MM.1S (cell line): Measurements from ENCODE around the gene MAS1L.

Experiments used
- DNase-seq: peaks from one replicate; pipeline ENCODE4 v3.0.0-alpha.2; 2015
- H2AFZ ChIP-seq: fragments of 300-600 bp; sonication (generic); 2 replicates; pipeline ENCODE4 v1.6.0; 2016; ENCODE audit warnings: antibody characterized with exemption, low read length
- H3F3A ChIP-seq: fragments of 300-600 bp; sonication (generic); 2 replicates; pipeline ENCODE4 v1.6.1; 2016; ENCODE audit warnings: mild to moderate bottlenecking, antibody characterized with exemption, low read length, moderate library complexity, mixed read lengths; ENCODE audit not compliant: insufficient read depth
- H3K27ac ChIP-seq: fragments of 300-600 bp; sonication (generic); 2 replicates; pipeline ENCODE4 v1.5.1; 2016; ENCODE audit warnings: mild to moderate bottlenecking, low read length
- H3K27me3 ChIP-seq: fragments of 300-600 bp; sonication (generic); replicated peaks from 2 replicates; pipeline ENCODE4 v1.6.0; 2016; ENCODE audit warnings: low read length; ENCODE audit not compliant: insufficient read depth
- H3K36me3 ChIP-seq: fragments of 300-600 bp; sonication (generic); replicated peaks from 2 replicates; pipeline ENCODE4 v1.6.1; 2016; ENCODE audit warnings: mild to moderate bottlenecking, low read length, mixed read lengths; ENCODE audit not compliant: insufficient read depth
- H3K4me1 ChIP-seq: fragments of 300-600 bp; sonication (generic); 2 replicates; pipeline ENCODE4 v1.6.1; 2016; ENCODE audit warnings: low read length, mixed read lengths
- H3K4me2 ChIP-seq: fragments of 300-600 bp; sonication (generic); 2 replicates; pipeline ENCODE4 v1.6.0; 2016; ENCODE audit warnings: low read depth, low read length
- H3K4me3 ChIP-seq: fragments of 300-600 bp; sonication (generic); 2 replicates; pipeline ENCODE4 v1.5.1; 2016; ENCODE audit warnings: low read length, mixed read lengths
- H3K79me2 ChIP-seq: fragments of 300-600 bp; sonication (generic); 2 replicates; pipeline ENCODE4 v1.6.1; 2016; ENCODE audit warnings: mixed run types, low read length, mixed read lengths
- H3K9ac ChIP-seq: fragments of 300-600 bp; sonication (generic); 2 replicates; pipeline ENCODE4 v1.6.1; 2016; ENCODE audit warnings: low read length, mixed read lengths
- H3K9me2 ChIP-seq: fragments of 300-600 bp; sonication (generic); replicated peaks from 2 replicates; pipeline ENCODE4 v1.6.1; 2016; ENCODE audit warnings: mild to moderate bottlenecking, low read length, mixed read lengths; ENCODE audit not compliant: insufficient read depth
- H3K9me3 ChIP-seq: fragments of 300-600 bp; sonication (generic); replicated peaks from 2 replicates; pipeline ENCODE4 v1.6.1; 2016; ENCODE audit warnings: mild to moderate bottlenecking, low read length, mixed read lengths; ENCODE audit not compliant: insufficient read depth
- H4K20me1 ChIP-seq: fragments of 300-600 bp; sonication (generic); 2 replicates; pipeline ENCODE4 v1.6.1; 2016; ENCODE audit warnings: mild to moderate bottlenecking, low read length, moderate library complexity, mixed read lengths; ENCODE audit not compliant: insufficient read depth
- CTCF ChIP-seq: fragments of 300-600 bp; sonication (generic); IDR thresholded peaks from 2 replicates; pipeline ENCODE4 v1.5.1; 2016; ENCODE audit warnings: antibody characterized with exemption, low read length, mixed read lengths
- EZH2 ChIP-seq: fragments of 300-600 bp; sonication (generic); optimal IDR thresholded peaks from 2 replicates; pipeline ENCODE3; 2017; ENCODE audit warnings: low read depth, mild to moderate bottlenecking, antibody characterized with exemption, low read length, mixed read lengths
- EZH2phosphoT487 ChIP-seq: fragments of 300-600 bp; sonication (generic); IDR thresholded peaks from 2 replicates; pipeline ENCODE4 v1.6.1; 2018; ENCODE audit warnings: antibody characterized with exemption, low read length

Gene MAS1L

GRCh38 chr6:29488874-29489273 is 1.1 kb upstream of the MAS1L start:
- Histone ChIP-seq H3K27ac (no peak overlapping the region), H3F3A (no peaks in the 10 kb centered on the region), H3K9me3 (no peaks in the 10 kb centered on the region), H3K4me3 (no peak overlapping the region), H3K4me1 (no peaks in the 10 kb centered on the region), H3K9me2 (no peaks in the 10 kb centered on the region), H3K9ac (no peak overlapping the region), H4K20me1 (no peaks in the 10 kb centered on the region), H3K36me3 (no peaks in the 10 kb centered on the region), H2AFZ (no peak overlapping the region), H3K79me2 (no peaks in the 10 kb centered on the region), H3K27me3 (no peaks in the 10 kb centered on the region), H3K4me2 (no peak overlapping the region)
- no peak for DNase-seq
- TF ChIP-seq CTCF (no peak), EZH2phosphoT487 (no peak), EZH2 (no peak)

GRCh38 chr6:29487131-29487530 is 625 bp downstream of the MAS1L start:
- Histone ChIP-seq H3F3A (no peaks in the 10 kb centered on the region), H3K79me2 (no peaks in the 10 kb centered on the region), H3K9me2 (no peaks in the 10 kb centered on the region), H3K9me3 (no peaks in the 10 kb centered on the region), H3K27ac (no peak overlapping the region), H3K9ac (no peak overlapping the region), H3K36me3 (no peaks in the 10 kb centered on the region), H3K4me2 (no peak overlapping the region), H3K4me1 (no peaks in the 10 kb centered on the region), H3K4me3 (no peak overlapping the region), H2AFZ (no peak overlapping the region), H3K27me3 (no peaks in the 10 kb centered on the region), H4K20me1 (no peaks in the 10 kb centered on the region)
- TF ChIP-seq EZH2 (no peak), EZH2phosphoT487 (no peak), CTCF (no peak)
- no peak for DNase-seq

DNA sequence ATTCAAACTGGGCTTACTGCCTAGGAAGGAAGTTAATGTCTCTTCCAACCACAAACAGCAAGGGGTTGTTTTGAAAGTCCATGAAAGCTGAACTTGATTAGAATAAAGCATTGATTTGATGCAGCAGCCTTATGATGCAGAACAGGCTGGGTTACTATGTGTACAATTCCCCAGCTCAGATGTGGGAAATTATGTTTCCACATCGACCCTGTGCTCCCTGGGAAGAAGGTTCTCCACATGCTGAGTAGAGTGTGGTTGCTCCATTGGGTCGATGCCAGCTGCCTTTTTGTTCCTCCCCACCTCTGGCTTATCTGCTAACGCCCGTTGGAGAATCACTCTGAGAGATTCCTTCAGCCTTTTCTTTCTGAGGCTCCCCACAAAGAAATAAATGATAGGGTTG is 1.2 kb downstream of the MAS1L start:
- Histone ChIP-seq H3K36me3 (no peaks in the 10 kb centered on the region), H3K9ac (no peak overlapping the region)

More for the DNA sequence above, 1.2 kb downstream of the MAS1L start:
- Histone ChIP-seq H3K4me2 (no peak overlapping the region), H4K20me1 (no peaks in the 10 kb centered on the region), H3K79me2 (no peaks in the 10 kb centered on the region), H3K27me3 (no peaks in the 10 kb centered on the region), H3K27ac (no peak overlapping the region), H3K4me1 (no peaks in the 10 kb centered on the region), H3F3A (no peaks in the 10 kb centered on the region), H2AFZ (no peak overlapping the region), H3K9me3 (no peaks in the 10 kb centered on the region), H3K9me2 (no peaks in the 10 kb centered on the region), H3K4me3 (no peak overlapping the region)
- TF ChIP-seq CTCF (no peak), EZH2phosphoT487 (no peak), EZH2 (no peak)
- DNase-seq = no peak
